ENCODE results near the gene TRAF7.

GRCh38 chr16:2148714-2149629, 6.6 kb upstream of the TRAF7 start:
- TF ChIP-seq CTCF (IDR thresholded peaks at IDR 0.05; ENCODE audit: low read length) = no peak
- no peak for TF ChIP-seq EZH2 (IDR thresholded peaks at IDR 0.05; ENCODE audit: borderline replicate concordance, low read length)
